Measurements from ENCODE around the gene RPS6KA3. TPM values are rescaled to one million over a fixed set of nuclear protein-coding genes. Genes with fewer than 3 reads are reported as not detected.

Gene RPS6KA3
- total RNA-seq, 1 experiment from 2014 or later, result 14.6 TPM

GRCh38 chrX:20116577-20117240 is 150.0 kb downstream of the RPS6KA3 start, which contains the start of gene MAP7D2:
Gene MAP7D2, minus strand, starts transcription at chrX:20116907. Its CDS starts 28 bp downstream, at chrX:20116879.
- DNase-seq (ENCODE audit: low spot score) (peak; percentile 31), ATAC-seq (peak; percentile 71)
- POLR2A ChIA-PET, result no interaction called here
- CTCF ChIA-PET, result no interaction called here
- Mint-ChIP-seq H3K4me1 (peaks cover 4% of the 10 kb centered on the region), H3K27me3 (ENCODE audit: low read depth) (peaks cover 49% of the 10 kb centered on the region), H3K9me3 (no peaks in the 10 kb centered on the region), H3K4me3 (peak within 1 kb of the TSS; percentile 60), H3K27ac (no peak within 1 kb of the TSS), H3K36me3 (no peaks in the 10 kb centered on the region)
- TF ChIP-seq CBFB (CRISPR knock-in tag; IDR thresholded peaks at IDR 0.05; ENCODE audit: low read depth) (no peak), STAT6 (CRISPR knock-in tag; conservative IDR thresholded peaks at IDR 0.05; ENCODE audit: low read depth) (no peak; the same call in 1 of the 2 replicates), RELA (CRISPR knock-in tag; IDR thresholded peaks at IDR 0.05; ENCODE audit: borderline replicate concordance) (peak; percentile 64; the same call in 1 of the 2 replicates), E2F4 (CRISPR knock-in tag; IDR thresholded peaks at IDR 0.05; ENCODE audit: borderline replicate concordance, low read depth) (peak; percentile 63; the same call in 1 of the 2 replicates), SP1 (CRISPR knock-in tag; conservative IDR thresholded peaks at IDR 0.05) (no peak), SOX15 (CRISPR knock-in tag; IDR thresholded peaks at IDR 0.05) (no peak), ATF1 (CRISPR knock-in tag; IDR thresholded peaks at IDR 0.05) (0 out of 2 replicates have a peak, but pooled peaks have one; percentile 84), GRHL2 (CRISPR knock-in tag; IDR thresholded peaks at IDR 0.05; ENCODE audit: insufficient replicate concordance, severe bottlenecking) (no peak), ETV6 (CRISPR knock-in tag; IDR thresholded peaks at IDR 0.05) (no peak), NFYB (CRISPR knock-in tag; conservative IDR thresholded peaks at IDR 0.05; ENCODE audit: low read depth) (0 out of 2 replicates have a peak, but pooled peaks have one; percentile 30), EMX1 (CRISPR knock-in tag; IDR thresholded peaks at IDR 0.05) (no peak), JAZF1 (CRISPR knock-in tag; IDR thresholded peaks at IDR 0.05) (no peak), GTF2I (CRISPR knock-in tag; conservative IDR thresholded peaks at IDR 0.05) (no peak), FOXK1 (CRISPR knock-in tag; IDR thresholded peaks at IDR 0.05) (peak; percentile 83), ESRRA (CRISPR knock-in tag; IDR thresholded peaks at IDR 0.05; ENCODE audit: borderline replicate concordance) (peak; percentile 77; the same call in 1 of the 2 replicates), ZNF219 (CRISPR knock-in tag; IDR thresholded peaks at IDR 0.05; ENCODE audit: borderline replicate concordance) (no peak), NR1H2 (CRISPR knock-in tag; IDR thresholded peaks at IDR 0.05) (no peak)
- TF ChIP-seq, protein P1, sequence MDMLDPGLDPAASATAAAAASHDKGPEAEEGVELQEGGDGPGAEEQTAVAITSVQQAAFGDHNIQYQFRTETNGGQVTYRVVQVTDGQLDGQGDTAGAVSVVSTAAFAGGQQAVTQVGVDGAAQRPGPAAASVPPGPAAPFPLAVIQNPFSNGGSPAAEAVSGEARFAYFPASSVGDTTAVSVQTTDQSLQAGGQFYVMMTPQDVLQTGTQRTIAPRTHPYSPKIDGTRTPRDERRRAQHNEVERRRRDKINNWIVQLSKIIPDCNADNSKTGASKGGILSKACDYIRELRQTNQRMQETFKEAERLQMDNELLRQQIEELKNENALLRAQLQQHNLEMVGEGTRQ (CRISPR knock-in tag; IDR thresholded peaks at IDR 0.05), result no peak
- TF ChIP-seq, protein P2, sequence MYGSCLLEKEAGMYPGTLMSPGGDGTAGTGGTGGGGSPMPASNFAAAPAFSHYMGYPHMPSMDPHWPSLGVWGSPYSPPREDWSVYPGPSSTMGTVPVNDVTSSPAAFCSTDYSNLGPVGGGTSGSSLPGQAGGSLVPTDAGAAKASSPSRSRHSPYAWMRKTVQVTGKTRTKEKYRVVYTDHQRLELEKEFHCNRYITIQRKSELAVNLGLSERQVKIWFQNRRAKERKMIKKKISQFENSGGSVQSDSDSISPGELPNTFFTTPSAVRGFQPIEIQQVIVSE (CRISPR knock-in tag; IDR thresholded peaks at IDR 0.05; ENCODE audit: borderline replicate concordance), result no peak
- TF ChIP-seq, protein P3, sequence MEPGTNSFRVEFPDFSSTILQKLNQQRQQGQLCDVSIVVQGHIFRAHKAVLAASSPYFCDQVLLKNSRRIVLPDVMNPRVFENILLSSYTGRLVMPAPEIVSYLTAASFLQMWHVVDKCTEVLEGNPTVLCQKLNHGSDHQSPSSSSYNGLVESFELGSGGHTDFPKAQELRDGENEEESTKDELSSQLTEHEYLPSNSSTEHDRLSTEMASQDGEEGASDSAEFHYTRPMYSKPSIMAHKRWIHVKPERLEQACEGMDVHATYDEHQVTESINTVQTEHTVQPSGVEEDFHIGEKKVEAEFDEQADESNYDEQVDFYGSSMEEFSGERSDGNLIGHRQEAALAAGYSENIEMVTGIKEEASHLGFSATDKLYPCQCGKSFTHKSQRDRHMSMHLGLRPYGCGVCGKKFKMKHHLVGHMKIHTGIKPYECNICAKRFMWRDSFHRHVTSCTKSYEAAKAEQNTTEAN (CRISPR knock-in tag; IDR thresholded peaks at IDR 0.05), result no peak
- TF ChIP-seq, protein P4, sequence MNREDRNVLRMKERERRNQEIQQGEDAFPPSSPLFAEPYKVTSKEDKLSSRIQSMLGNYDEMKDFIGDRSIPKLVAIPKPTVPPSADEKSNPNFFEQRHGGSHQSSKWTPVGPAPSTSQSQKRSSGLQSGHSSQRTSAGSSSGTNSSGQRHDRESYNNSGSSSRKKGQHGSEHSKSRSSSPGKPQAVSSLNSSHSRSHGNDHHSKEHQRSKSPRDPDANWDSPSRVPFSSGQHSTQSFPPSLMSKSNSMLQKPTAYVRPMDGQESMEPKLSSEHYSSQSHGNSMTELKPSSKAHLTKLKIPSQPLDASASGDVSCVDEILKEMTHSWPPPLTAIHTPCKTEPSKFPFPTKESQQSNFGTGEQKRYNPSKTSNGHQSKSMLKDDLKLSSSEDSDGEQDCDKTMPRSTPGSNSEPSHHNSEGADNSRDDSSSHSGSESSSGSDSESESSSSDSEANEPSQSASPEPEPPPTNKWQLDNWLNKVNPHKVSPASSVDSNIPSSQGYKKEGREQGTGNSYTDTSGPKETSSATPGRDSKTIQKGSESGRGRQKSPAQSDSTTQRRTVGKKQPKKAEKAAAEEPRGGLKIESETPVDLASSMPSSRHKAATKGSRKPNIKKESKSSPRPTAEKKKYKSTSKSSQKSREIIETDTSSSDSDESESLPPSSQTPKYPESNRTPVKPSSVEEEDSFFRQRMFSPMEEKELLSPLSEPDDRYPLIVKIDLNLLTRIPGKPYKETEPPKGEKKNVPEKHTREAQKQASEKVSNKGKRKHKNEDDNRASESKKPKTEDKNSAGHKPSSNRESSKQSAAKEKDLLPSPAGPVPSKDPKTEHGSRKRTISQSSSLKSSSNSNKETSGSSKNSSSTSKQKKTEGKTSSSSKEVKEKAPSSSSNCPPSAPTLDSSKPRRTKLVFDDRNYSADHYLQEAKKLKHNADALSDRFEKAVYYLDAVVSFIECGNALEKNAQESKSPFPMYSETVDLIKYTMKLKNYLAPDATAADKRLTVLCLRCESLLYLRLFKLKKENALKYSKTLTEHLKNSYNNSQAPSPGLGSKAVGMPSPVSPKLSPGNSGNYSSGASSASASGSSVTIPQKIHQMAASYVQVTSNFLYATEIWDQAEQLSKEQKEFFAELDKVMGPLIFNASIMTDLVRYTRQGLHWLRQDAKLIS (CRISPR knock-in tag; IDR thresholded peaks at IDR 0.05; ENCODE audit: borderline replicate concordance), result no peak
- TF ChIP-seq, protein P5, sequence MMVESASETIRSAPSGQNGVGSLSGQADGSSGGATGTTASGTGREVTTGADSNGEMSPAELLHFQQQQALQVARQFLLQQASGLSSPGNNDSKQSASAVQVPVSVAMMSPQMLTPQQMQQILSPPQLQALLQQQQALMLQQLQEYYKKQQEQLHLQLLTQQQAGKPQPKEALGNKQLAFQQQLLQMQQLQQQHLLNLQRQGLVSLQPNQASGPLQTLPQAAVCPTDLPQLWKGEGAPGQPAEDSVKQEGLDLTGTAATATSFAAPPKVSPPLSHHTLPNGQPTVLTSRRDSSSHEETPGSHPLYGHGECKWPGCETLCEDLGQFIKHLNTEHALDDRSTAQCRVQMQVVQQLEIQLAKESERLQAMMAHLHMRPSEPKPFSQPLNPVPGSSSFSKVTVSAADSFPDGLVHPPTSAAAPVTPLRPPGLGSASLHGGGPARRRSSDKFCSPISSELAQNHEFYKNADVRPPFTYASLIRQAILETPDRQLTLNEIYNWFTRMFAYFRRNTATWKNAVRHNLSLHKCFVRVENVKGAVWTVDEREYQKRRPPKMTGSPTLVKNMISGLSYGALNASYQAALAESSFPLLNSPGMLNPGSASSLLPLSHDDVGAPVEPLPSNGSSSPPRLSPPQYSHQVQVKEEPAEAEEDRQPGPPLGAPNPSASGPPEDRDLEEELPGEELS (CRISPR knock-in tag; IDR thresholded peaks at IDR 0.05), result peak; percentile 90
